ENCODE data around the gene INF2. TPM values are rescaled to one million over a fixed set of nuclear protein-coding genes. Genes with fewer than 3 reads are reported as not detected.

INF2 gene
- total and polyA plus RNA-seq, 9 of the 15 experiments (the other 6 are each of a cell fraction or from before 2014, with no cell fraction given), result 0.56 to 31.3 (median 7.8) TPM

DNA sequence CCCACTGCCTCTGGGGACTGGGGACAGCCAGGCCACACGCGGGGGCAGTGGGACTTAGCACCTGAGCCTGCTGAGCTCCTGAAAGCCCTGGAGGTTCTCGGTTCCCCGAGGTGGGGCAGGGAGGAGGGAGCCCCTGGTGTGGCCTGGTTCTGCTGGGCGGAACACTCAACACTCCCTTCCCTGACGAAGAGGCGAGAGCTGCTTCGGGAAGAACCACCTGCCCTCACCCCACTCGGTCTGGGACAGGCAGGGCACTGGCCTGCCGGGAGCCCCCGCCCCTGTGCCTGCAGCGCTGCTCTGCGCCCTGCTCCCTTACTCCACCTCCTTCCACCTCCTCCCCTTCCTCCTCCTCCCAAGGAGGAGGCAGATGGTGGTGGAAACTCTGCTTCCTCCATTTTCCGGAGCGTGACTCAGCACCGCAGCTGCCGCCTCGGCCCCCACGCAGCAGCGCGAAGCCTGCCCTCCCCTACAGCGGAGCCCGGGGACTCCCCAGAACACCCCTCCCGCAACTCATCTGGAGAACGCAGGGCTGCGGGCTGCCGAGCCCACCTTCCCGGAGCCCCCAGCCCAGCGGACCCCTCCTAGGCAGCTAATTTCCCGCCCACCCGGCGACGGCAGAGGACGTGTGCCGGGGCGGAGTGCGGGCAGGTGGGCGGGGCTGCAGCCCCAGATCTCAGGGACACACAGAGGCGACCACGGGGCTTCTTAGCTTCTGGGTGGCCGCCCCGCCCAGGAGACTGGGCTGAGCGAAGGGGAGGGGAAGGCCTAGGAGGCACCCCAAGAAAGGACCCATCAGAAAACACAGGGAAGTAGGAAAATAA is 11.7 kb upstream of the INF2 start (continued):
- TF ChIP-seq, protein P1, sequence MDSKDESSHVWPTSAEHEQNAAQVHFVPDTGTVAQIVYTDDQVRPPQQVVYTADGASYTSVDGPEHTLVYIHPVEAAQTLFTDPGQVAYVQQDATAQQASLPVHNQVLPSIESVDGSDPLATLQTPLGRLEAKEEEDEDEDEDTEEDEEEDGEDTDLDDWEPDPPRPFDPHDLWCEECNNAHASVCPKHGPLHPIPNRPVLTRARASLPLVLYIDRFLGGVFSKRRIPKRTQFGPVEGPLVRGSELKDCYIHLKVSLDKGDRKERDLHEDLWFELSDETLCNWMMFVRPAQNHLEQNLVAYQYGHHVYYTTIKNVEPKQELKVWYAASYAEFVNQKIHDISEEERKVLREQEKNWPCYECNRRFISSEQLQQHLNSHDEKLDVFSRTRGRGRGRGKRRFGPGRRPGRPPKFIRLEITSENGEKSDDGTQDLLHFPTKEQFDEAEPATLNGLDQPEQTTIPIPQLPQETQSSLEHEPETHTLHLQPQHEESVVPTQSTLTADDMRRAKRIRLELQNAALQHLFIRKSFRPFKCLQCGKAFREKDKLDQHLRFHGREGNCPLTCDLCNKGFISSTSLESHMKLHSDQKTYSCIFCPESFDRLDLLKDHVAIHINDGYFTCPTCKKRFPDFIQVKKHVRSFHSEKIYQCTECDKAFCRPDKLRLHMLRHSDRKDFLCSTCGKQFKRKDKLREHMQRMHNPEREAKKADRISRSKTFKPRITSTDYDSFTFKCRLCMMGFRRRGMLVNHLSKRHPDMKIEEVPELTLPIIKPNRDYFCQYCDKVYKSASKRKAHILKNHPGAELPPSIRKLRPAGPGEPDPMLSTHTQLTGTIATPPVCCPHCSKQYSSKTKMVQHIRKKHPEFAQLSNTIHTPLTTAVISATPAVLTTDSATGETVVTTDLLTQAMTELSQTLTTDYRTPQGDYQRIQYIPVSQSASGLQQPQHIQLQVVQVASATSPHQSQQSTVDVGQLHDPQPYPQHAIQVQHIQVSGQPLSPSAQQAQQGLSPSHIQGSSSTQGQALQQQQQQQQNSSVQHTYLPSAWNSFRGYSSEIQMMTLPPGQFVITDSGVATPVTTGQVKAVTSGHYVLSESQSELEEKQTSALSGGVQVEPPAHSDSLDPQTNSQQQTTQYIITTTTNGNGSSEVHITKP (IDR thresholded peaks at IDR 0.05; ENCODE audit: partially characterized antibody), result no peak
- TF ChIP-seq, protein P2, sequence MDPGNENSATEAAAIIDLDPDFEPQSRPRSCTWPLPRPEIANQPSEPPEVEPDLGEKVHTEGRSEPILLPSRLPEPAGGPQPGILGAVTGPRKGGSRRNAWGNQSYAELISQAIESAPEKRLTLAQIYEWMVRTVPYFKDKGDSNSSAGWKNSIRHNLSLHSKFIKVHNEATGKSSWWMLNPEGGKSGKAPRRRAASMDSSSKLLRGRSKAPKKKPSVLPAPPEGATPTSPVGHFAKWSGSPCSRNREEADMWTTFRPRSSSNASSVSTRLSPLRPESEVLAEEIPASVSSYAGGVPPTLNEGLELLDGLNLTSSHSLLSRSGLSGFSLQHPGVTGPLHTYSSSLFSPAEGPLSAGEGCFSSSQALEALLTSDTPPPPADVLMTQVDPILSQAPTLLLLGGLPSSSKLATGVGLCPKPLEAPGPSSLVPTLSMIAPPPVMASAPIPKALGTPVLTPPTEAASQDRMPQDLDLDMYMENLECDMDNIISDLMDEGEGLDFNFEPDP (CRISPR knock-in tag; IDR thresholded peaks at IDR 0.05), result no peak
- TF ChIP-seq, protein P3, sequence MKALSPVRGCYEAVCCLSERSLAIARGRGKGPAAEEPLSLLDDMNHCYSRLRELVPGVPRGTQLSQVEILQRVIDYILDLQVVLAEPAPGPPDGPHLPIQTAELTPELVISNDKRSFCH (CRISPR knock-in tag; IDR thresholded peaks at IDR 0.05), result no peak
- TF ChIP-seq, protein P3 (tag; IDR thresholded peaks at IDR 0.05), result peak; percentile 91
- TF ChIP-seq NCOA2 (IDR thresholded peaks at IDR 0.05; ENCODE audit: partially characterized antibody in 2 of 2), result no peak
- peak; percentile 19; the same call in 1 of the 2 replicates for TF ChIP-seq MECOM (CRISPR knock-in tag; IDR thresholded peaks at IDR 0.05)
- no peak for TF ChIP-seq ZNF253 (CRISPR knock-in tag; conservative IDR thresholded peaks at IDR 0.05)
- TF ChIP-seq ZNF41 (CRISPR knock-in tag; conservative IDR thresholded peaks at IDR 0.05), result no peak
- TF ChIP-seq, protein P4, sequence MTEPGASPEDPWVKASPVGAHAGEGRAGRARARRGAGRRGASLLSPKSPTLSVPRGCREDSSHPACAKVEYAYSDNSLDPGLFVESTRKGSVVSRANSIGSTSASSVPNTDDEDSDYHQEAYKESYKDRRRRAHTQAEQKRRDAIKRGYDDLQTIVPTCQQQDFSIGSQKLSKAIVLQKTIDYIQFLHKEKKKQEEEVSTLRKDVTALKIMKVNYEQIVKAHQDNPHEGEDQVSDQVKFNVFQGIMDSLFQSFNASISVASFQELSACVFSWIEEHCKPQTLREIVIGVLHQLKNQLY (CRISPR knock-in tag; conservative IDR thresholded peaks at IDR 0.05), result no peak
- TF ChIP-seq EP400 (IDR thresholded peaks at IDR 0.05), result peak; percentile 87
- TF ChIP-seq GABPB2 (CRISPR knock-in tag; conservative IDR thresholded peaks at IDR 0.05), result no peak
- TF ChIP-seq, protein P5, sequence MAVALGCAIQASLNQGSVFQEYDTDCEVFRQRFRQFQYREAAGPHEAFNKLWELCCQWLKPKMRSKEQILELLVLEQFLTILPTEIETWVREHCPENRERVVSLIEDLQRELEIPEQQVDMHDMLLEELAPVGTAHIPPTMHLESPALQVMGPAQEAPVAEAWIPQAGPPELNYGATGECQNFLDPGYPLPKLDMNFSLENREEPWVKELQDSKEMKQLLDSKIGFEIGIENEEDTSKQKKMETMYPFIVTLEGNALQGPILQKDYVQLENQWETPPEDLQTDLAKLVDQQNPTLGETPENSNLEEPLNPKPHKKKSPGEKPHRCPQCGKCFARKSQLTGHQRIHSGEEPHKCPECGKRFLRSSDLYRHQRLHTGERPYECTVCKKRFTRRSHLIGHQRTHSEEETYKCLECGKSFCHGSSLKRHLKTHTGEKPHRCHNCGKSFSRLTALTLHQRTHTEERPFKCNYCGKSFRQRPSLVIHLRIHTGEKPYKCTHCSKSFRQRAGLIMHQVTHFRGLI (CRISPR knock-in tag; IDR thresholded peaks at IDR 0.05), result no peak
- TF ChIP-seq, protein P6, sequence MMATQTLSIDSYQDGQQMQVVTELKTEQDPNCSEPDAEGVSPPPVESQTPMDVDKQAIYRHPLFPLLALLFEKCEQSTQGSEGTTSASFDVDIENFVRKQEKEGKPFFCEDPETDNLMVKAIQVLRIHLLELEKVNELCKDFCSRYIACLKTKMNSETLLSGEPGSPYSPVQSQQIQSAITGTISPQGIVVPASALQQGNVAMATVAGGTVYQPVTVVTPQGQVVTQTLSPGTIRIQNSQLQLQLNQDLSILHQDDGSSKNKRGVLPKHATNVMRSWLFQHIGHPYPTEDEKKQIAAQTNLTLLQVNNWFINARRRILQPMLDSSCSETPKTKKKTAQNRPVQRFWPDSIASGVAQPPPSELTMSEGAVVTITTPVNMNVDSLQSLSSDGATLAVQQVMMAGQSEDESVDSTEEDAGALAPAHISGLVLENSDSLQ (IDR thresholded peaks at IDR 0.05), result no peak
- no peak for TF ChIP-seq PTTG1 (tag; IDR thresholded peaks at IDR 0.05; ENCODE audit: low read depth)
- no peak; the same call in 1 of the 2 replicates for TF ChIP-seq CBX1 (IDR thresholded peaks at IDR 0.05; ENCODE audit: low read depth)
- TF ChIP-seq, protein P7, sequence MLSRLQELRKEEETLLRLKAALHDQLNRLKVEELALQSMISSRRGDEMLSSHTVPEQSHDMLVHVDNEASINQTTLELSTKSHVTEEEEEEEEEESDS (CRISPR knock-in tag; IDR thresholded peaks at IDR 0.05), result no peak
- TF ChIP-seq ZNF239 (CRISPR knock-in tag; IDR thresholded peaks at IDR 0.05), result no peak
- TF ChIP-seq ZNF583 (CRISPR knock-in tag; IDR thresholded peaks at IDR 0.05), result no peak
- no peak for TF ChIP-seq U2AF2 (optimal IDR thresholded peaks at IDR 0.05; ENCODE audit: low read depth, low read length)

All from K562 (cell line).